GM21526 (cell line): Measurements from ENCODE around the gene LPP.

Experiments used
- ATAC-seq: cut with Tn5 transposase; IDR thresholded peaks from one replicate; pipeline ENCODE4 v1.9.1; 2021; ENCODE audit warnings: moderate library complexity; ENCODE audit not compliant: unreplicated experiment, low FRiP score

LPP gene

GRCh38 chr3:188827576-188827975, 673.6 kb downstream of the LPP start:
- no peak for ATAC-seq

- no peak for ATAC-seq
Measured at GRCh38 chr3:188829130-188829529, 675.2 kb downstream of the LPP start.

GRCh38 chr3:188829576-188829975, 675.6 kb downstream of the LPP start:
- ATAC-seq = no peak

GRCh38 chr3:188830893-188831292, 676.9 kb downstream of the LPP start:
- ATAC-seq = no peak

- no peak for ATAC-seq
Measured at GRCh38 chr3:188832146-188832545, 678.2 kb downstream of the LPP start.

- ATAC-seq = no peak
Measured at GRCh38 chr3:188832961-188833721, 679.2 kb downstream of the LPP start.

GRCh38 chr3:188834349-188834748, 680.4 kb downstream of the LPP start:
- no peak for ATAC-seq

GRCh38 chr3:188839187-188839695, 685.3 kb downstream of the LPP start:
- ATAC-seq = no peak

- ATAC-seq = no peak
Measured at GRCh38 chr3:188840290-188840689, 686.3 kb downstream of the LPP start.

GRCh38 chr3:188841906-188842305, 687.9 kb downstream of the LPP start:
- no peak for ATAC-seq

GRCh38 chr3:188842639-188843038, 688.7 kb downstream of the LPP start:
- no peak for ATAC-seq

- no peak for ATAC-seq
Measured at GRCh38 chr3:188844096-188844495, 690.1 kb downstream of the LPP start.

GRCh38 chr3:188845514-188845913, 691.6 kb downstream of the LPP start:
- no peak for ATAC-seq

- ATAC-seq = no peak
Measured at GRCh38 chr3:188848947-188849346, 695.0 kb downstream of the LPP start.

- ATAC-seq = no peak
Measured at GRCh38 chr3:188853856-188854771, 700.2 kb downstream of the LPP start.

- ATAC-seq = no peak
Measured at GRCh38 chr3:188854772-188855149, 700.8 kb downstream of the LPP start.

GRCh38 chr3:188855675-188856074, 701.7 kb downstream of the LPP start:
- no peak for ATAC-seq

GRCh38 chr3:188860147-188860546, 706.2 kb downstream of the LPP start:
- no peak for ATAC-seq

GRCh38 chr3:188861842-188862744, 708.1 kb downstream of the LPP start:
- ATAC-seq = no peak

GRCh38 chr3:188863999-188864406, 710.0 kb downstream of the LPP start:
- no peak for ATAC-seq
